Panc1 (cell line): ENCODE results near the gene ZNF135. TPM values are rescaled to one million over a fixed set of nuclear protein-coding genes. Genes with fewer than 3 reads are reported as not detected.

Experiments used
- total RNA-seq: library from RNA; stranded (reverse); gene quantifications from one replicate; pipeline ENCODE4 v1.2.1, GENCODE V29; 2021; ENCODE audit not compliant: unreplicated experiment

The ZNF135 gene
- total RNA-seq, 1 experiment from 2014 or later: not detected

Other genes starting within 250 kb of the ZNF135 start
- 7.5 TPM for gene ZNF552, start 244.4 kb upstream of the ZNF135 start, total RNA-seq
- gene ZNF587B, start 229.0 kb upstream of the ZNF135 start, total RNA-seq: 17.6 TPM
- gene ZNF587, start 209.4 kb upstream of the ZNF135 start, total RNA-seq: 57.3 TPM
- 4.8 TPM for gene ZNF814, start 170.2 kb upstream of the ZNF135 start, total RNA-seq
- gene ZNF417, start 142.7 kb upstream of the ZNF135 start, total RNA-seq: 22.8 TPM
- gene ZNF418, start 123.9 kb upstream of the ZNF135 start, total RNA-seq: 5.1 TPM
- 10.1 TPM for gene ZNF256, start 111.6 kb upstream of the ZNF135 start, total RNA-seq
- gene C19orf18, start 84.7 kb upstream of the ZNF135 start, total RNA-seq: 0.98 TPM
- 16.1 TPM for gene ZNF606, start 56.5 kb upstream of the ZNF135 start, total RNA-seq
- not detected for gene ZSCAN1, start 25.3 kb upstream of the ZNF135 start, total RNA-seq
- gene ZSCAN18, start 38.9 kb downstream of the ZNF135 start, total RNA-seq: not detected
- gene ZNF329, start 91.5 kb downstream of the ZNF135 start, total RNA-seq: 12.2 TPM
- gene ZNF274, start 123.8 kb downstream of the ZNF135 start, total RNA-seq: 13.7 TPM
- 48.5 TPM for gene ZNF544, start 169.6 kb downstream of the ZNF135 start, total RNA-seq
- 12.6 TPM for gene ZNF8, start 219.7 kb downstream of the ZNF135 start, total RNA-seq
- 84.0 TPM for gene ERVK3-1, start 246.1 kb downstream of the ZNF135 start, total RNA-seq